CD4-positive, CD25-positive, alpha-beta regulatory T cell (primary cell): Measurements from ENCODE around the gene RNF13. TPM values are rescaled to one million over a fixed set of nuclear protein-coding genes. Genes with fewer than 3 reads are reported as not detected.
"Not testable (repeated sequence)": the region's sequence is repeated elsewhere in the genome, so short reads cannot be mapped to it uniquely, and the experiment has no call there.

Experiments used
- ATAC-seq, 2 donors: fragments of 150-1000 bp; cut with Tn5 transposase; one replicate each; pipeline ENCODE4 v1.10.0; 2021; ENCODE audit warnings: low read depth in 2 of 2, moderate number of reproducible peaks in 2 of 2, moderate library complexity in 1 of 2
- DNase-seq, 3 donors: peaks; one replicate each; pipeline versions ENCODE4 v3.0.0 to v3.0.0-alpha.2; 2012 to 2022; ENCODE audit warnings: mixed read lengths in 1 of 3
- H3K27ac ChIP-seq: one replicate; pipeline ENCODE4 v1.7.0; 2013; ENCODE audit warnings: mild to moderate bottlenecking, low read length; ENCODE audit not compliant: insufficient read depth, poor library complexity, severe bottlenecking
- H3K27me3 ChIP-seq: one replicate; pipeline ENCODE4 v1.7.0; 2013; ENCODE audit warnings: low read length; ENCODE audit not compliant: control insufficient read depth, insufficient read depth
- H3K36me3 ChIP-seq: one replicate; pipeline ENCODE4 v1.7.0; 2013; ENCODE audit warnings: mild to moderate bottlenecking, low read length, moderate library complexity; ENCODE audit not compliant: control insufficient read depth, insufficient read depth
- H3K4me1 ChIP-seq: 2 replicates; pipeline ENCODE4 v1.7.0; 2013; ENCODE audit warnings: mild to moderate bottlenecking, low read length; ENCODE audit not compliant: insufficient read depth, control insufficient read depth, poor library complexity, severe bottlenecking
- H3K4me3 ChIP-seq: one replicate; pipeline ENCODE4 v1.7.0; 2013; ENCODE audit warnings: low read depth, mild to moderate bottlenecking, low read length, moderate library complexity
- H3K9me3 ChIP-seq, 2 experiments: 1 replicate in 1 of 2; 2 replicates in 1 of 2; pipeline ENCODE4 v1.7.0; 2013; ENCODE audit warnings: low read length in 2 of 2, mild to moderate bottlenecking in 1 of 2, moderate library complexity in 1 of 2; ENCODE audit not compliant: control insufficient read depth in 2 of 2
- H3K27ac Mint-ChIP-seq, 3 donors: one replicate each; pipeline ENCODE4 v1.8.0; 2020 to 2022; ENCODE audit warnings: mild to moderate bottlenecking in 3 of 3, mixed read lengths in 3 of 3, moderate library complexity in 2 of 3
- H3K27me3 Mint-ChIP-seq: one replicate; pipeline ENCODE4 v1.8.0; 2022; ENCODE audit warnings: mild to moderate bottlenecking, mixed read lengths
- H3K36me3 Mint-ChIP-seq: one replicate; pipeline ENCODE4 v1.8.0; 2020; ENCODE audit warnings: mixed read lengths
- H3K4me1 Mint-ChIP-seq, 4 donors: one replicate each; pipeline ENCODE4 v1.8.0; 2020 to 2022; ENCODE audit warnings: mixed read lengths in 4 of 4, mild to moderate bottlenecking in 1 of 4
- H3K4me3 Mint-ChIP-seq, 4 donors: one replicate each; pipeline ENCODE4 v1.8.0; 2020 to 2022; ENCODE audit warnings: mild to moderate bottlenecking in 4 of 4, mixed read lengths in 4 of 4, moderate library complexity in 3 of 4
- H3K9me3 Mint-ChIP-seq, 7 donors: one replicate each; pipeline ENCODE4 v1.8.0; 2020 to 2022; ENCODE audit warnings: mixed read lengths in 7 of 7, mild to moderate bottlenecking in 3 of 7, moderate library complexity in 2 of 7
- polyA plus RNA-seq, 4 donors: library from polyadenylated mRNA; unstranded; fragments of 300-500 nt; fragmentation: Illumina TruSeq; gene quantifications; one replicate each; pipeline ENCODE4 v1.2.3, GENCODE V29; 2021
- total RNA-seq: library from RNA; stranded (reverse); gene quantifications from one replicate; pipeline ENCODE4 v1.2.3, GENCODE V29; 2022

The RNF13 gene
- total and polyA plus RNA-seq, 5 donors from 2014 or later, result 44.0 to 156 (median 136) TPM

DNA sequence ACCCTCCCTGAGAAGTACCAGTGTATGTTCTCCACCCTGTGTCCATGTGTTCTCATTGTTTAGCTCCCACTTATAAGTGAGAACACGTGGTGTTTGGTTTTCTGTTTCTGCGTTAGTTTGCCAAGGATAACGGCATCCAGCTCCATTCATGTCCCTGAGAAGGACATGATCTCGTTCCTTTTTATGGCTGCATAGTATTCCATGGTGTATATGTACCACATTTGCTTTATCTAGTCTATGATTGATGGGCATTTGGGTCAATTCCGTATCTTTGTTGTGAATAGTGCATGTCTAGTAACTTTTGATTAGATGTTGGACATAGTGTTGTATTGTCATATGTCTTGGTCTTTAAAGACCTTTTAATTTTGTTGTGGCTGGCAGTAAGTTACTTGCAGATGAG, 70.8 kb downstream of the RNF13 start:
- H3K36me3 ChIP-seq, H3K4me3 ChIP-seq, H3K9me3 ChIP-seq, ATAC-seq, H3K4me1 ChIP-seq, H3K27me3 ChIP-seq, H3K27me3 Mint-ChIP-seq, H3K27ac ChIP-seq, H3K27ac Mint-ChIP-seq, DNase-seq, H3K4me3 Mint-ChIP-seq, H3K9me3 Mint-ChIP-seq: not testable (repeated sequence)
- peaks cover 16 to 31% (median 20%) of the 10 kb centered on the region in 4 donors for H3K4me1 Mint-ChIP-seq
- H3K36me3 Mint-ChIP-seq, result peaks cover 34% of the 10 kb centered on the region

DNA sequence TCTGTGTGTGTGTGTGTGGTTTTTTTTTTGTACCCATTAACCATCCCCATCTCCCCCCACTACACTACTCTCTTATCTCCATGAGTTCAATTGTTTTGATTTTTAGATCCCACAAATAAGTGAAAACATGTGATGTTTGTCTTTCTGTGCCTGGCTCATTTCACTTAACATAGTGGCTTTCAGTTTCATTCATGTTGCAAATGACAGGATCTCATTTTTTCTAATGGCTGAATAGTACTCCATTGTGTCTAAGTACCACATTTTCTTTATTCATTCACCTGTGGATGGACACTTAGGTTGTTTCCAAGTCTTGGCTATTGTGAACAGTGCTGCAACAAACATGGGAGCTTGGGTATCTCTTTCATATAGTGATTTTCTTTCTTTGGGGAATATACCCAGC, 71.8 kb downstream of the RNF13 start:
- not testable (repeated sequence) for H3K36me3 ChIP-seq, DNase-seq, H3K27me3 Mint-ChIP-seq, H3K27me3 ChIP-seq, H3K9me3 Mint-ChIP-seq, H3K4me3 ChIP-seq, H3K4me3 Mint-ChIP-seq, H3K9me3 ChIP-seq, ATAC-seq, H3K27ac ChIP-seq, H3K4me1 ChIP-seq
- Mint-ChIP-seq H3K36me3 (peaks cover 34% of the 10 kb centered on the region), H3K4me1 (peaks cover 15 to 29% (median 20%) of the 10 kb centered on the region in 4 donors), H3K27ac (peak overlapping the region in 1 of 3 donors; percentile 15)

DNA sequence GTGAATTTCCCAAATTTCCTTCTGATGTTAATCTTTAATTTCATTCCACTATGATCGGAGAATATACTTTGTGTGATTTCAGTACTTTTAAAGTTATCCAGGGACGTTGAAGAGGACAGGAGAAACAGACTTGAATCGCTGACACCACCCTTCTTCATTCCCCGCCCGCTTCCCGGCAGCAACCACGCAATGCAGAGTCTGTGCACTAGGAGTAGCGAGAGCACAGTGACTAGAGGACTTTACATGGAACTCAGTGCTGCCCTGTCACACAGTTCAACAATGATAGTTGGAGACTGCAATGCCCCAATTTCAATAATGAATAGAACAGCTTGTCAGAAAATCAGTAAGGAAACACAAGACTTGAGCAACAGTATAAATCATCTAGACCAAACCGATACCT, 73.9 kb downstream of the RNF13 start:
- Histone ChIP-seq H3K9me3 (no peaks in the 10 kb centered on the region), H3K27me3 (no peaks in the 10 kb centered on the region), H3K27ac (no peak overlapping the region), H3K36me3 (peaks cover 4% of the 10 kb centered on the region), H3K4me1 (peaks cover 3% of the 10 kb centered on the region), H3K4me3 (no peak overlapping the region)
- Mint-ChIP-seq H3K27me3 (no peaks in the 10 kb centered on the region), H3K4me3 (no peak overlapping the region), H3K27ac (peak overlapping the region in 1 of 3 donors; percentile 4), H3K9me3 (peaks cover 0 to 6% (median 0%) of the 10 kb centered on the region in 7 donors), H3K36me3 (peaks cover 45% of the 10 kb centered on the region), H3K4me1 (peaks cover 27 to 38% (median 31%) of the 10 kb centered on the region in 4 donors)
- DNase-seq (no peak), ATAC-seq (no peak)

DNA sequence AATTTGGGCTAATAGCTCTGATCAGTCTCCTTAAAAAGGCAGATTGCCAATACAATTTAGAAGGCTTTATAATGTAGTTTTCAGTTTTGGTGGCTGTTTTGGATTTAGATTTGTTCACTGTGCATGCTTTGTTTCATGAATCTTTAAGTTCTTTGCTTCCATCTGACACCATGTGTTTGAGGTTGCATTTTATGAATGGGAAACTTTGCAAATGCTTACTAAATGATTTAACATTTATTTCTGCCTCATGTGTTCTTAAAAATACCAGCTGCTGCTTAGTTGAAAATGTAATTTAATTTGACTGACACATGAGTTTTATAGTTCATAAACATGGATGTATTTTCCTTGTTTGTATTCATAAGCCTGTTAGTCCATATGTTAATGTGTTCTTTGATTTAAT, 78.6 kb downstream of the RNF13 start:
- no peak overlapping the region for H3K4me3 ChIP-seq
- no peak overlapping the region for H3K27ac ChIP-seq
- H3K4me1 ChIP-seq, result peaks cover 3% of the 10 kb centered on the region
- ATAC-seq, result no peak
- H3K36me3 ChIP-seq, result peaks cover 17% of the 10 kb centered on the region
- Mint-ChIP-seq H3K4me1 (peaks cover 14 to 28% (median 16%) of the 10 kb centered on the region in 4 donors), H3K27ac (no peak overlapping the region), H3K36me3 (peaks cover 25% of the 10 kb centered on the region), H3K4me3 (no peak overlapping the region), H3K27me3 (no peaks in the 10 kb centered on the region), H3K9me3 (no peaks in the 10 kb centered on the region)
- no peak for DNase-seq
- no peaks in the 10 kb centered on the region for H3K27me3 ChIP-seq
- no peaks in the 10 kb centered on the region for H3K9me3 ChIP-seq

DNA sequence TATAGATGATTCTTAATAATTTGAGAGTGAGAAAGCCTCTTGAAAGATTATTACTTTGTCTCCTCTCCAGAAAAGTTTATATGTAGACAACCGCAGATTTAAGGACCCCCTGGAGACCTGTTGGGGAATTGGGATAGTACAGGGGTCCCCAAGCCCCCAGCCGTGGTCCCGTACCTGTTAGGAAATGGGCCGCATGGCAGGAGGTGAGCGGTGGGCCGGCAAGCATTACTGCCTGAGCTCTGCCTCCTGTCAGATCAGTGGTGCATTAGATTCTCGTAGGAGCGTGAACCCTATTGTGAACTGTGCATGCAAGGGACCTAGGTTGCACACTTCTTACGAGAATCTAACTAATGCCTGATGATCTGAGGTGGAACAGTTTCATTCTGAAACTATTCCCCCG, 79.4 kb downstream of the RNF13 start:
- Mint-ChIP-seq H3K4me1 (peaks cover 13 to 27% (median 15%) of the 10 kb centered on the region in 4 donors), H3K27me3 (no peaks in the 10 kb centered on the region), H3K27ac (no peak overlapping the region), H3K9me3 (no peaks in the 10 kb centered on the region), H3K36me3 (peaks cover 21% of the 10 kb centered on the region), H3K4me3 (no peak overlapping the region)
- peaks cover 3% of the 10 kb centered on the region for H3K4me1 ChIP-seq
- H3K27ac ChIP-seq, result no peak overlapping the region
- ATAC-seq (no peak), DNase-seq (no peak)
- no peak overlapping the region for H3K4me3 ChIP-seq
- H3K9me3 ChIP-seq, result no peaks in the 10 kb centered on the region
- H3K36me3 ChIP-seq, result peaks cover 14% of the 10 kb centered on the region
- no peaks in the 10 kb centered on the region for H3K27me3 ChIP-seq

DNA sequence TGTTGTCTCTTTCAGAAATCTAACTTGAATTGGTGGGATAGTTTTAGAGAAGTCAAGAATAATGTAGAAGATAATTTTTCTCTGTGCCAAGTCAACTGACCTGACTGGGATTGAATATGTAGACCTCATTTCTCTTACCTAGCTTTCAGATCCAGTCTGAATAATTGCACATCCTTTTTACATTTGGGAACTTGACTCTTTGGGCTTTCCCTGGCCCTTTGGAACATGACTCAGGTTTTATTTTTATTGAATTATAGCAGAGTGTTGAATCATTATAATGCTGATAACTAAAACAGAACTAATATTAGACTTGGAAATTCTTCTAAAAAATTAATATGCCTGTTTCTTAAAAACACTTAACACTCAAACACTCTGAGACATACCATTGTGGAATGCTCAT, 81.2 kb downstream of the RNF13 start:
- H3K27ac ChIP-seq, result no peak overlapping the region
- H3K4me1 ChIP-seq, result peaks cover 3% of the 10 kb centered on the region
- H3K4me3 ChIP-seq, result no peak overlapping the region
- H3K27me3 Mint-ChIP-seq, result no peaks in the 10 kb centered on the region
- peaks cover 13 to 27% (median 23%) of the 10 kb centered on the region in 4 donors for H3K4me1 Mint-ChIP-seq
- H3K27me3 ChIP-seq, result no peaks in the 10 kb centered on the region
- peaks cover 25% of the 10 kb centered on the region for H3K36me3 Mint-ChIP-seq
- ATAC-seq, result no peak
- no peak for DNase-seq
- no peak overlapping the region for H3K27ac Mint-ChIP-seq
- no peaks in the 10 kb centered on the region for H3K9me3 Mint-ChIP-seq
- H3K4me3 Mint-ChIP-seq, result no peak overlapping the region
- peaks cover 13% of the 10 kb centered on the region for H3K36me3 ChIP-seq
- H3K9me3 ChIP-seq, result no peaks in the 10 kb centered on the region

DNA sequence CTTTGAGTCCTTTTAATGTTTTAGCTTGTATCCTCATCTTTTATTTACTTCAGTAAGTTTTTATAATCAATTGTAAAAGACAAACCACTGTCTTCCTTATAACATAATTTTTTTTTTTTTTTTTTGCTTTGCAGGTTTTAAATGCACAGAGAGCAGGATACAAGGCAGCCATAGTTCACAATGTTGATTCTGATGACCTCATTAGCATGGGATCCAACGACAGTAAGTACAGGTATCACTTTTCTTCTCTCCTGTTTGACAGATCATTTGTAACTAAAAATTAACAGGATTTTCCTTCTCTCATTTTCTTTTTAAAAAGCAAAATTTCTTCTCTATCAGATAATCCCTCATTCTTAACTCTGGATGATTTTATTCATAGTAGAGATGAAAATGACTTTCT, 82.3 kb downstream of the RNF13 start:
- Histone ChIP-seq H3K27me3 (no peaks in the 10 kb centered on the region), H3K9me3 (no peaks in the 10 kb centered on the region), H3K27ac (no peak overlapping the region), H3K36me3 (peaks cover 13% of the 10 kb centered on the region), H3K4me3 (no peak overlapping the region), H3K4me1 (no peaks in the 10 kb centered on the region)
- Mint-ChIP-seq H3K36me3 (peaks cover 26% of the 10 kb centered on the region), H3K4me1 (peaks cover 13 to 27% (median 17%) of the 10 kb centered on the region in 4 donors), H3K27me3 (no peaks in the 10 kb centered on the region), H3K9me3 (no peaks in the 10 kb centered on the region), H3K27ac (no peak overlapping the region), H3K4me3 (no peak overlapping the region)
- ATAC-seq (no peak), DNase-seq (no peak)

DNA sequence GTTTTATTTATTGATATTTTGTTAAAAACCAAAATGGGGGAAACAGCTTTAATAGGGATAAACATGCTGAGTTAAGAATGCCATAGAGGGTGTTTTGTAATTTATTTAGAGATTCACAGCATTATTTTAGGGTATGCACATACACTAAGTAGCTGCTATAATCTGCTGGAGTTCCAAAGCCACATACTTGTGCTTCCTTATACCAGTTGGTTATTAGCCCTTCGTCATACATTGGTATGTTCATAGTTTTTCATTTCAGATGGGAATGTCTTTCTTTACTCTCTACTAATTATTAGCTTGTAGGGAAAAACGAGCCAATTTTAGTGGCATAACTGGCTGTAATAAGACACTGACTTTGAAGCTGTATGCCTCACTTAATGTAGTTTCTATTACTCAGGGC, 82.8 kb downstream of the RNF13 start:
- Histone ChIP-seq H3K27ac (no peak overlapping the region), H3K4me3 (no peak overlapping the region), H3K27me3 (no peaks in the 10 kb centered on the region), H3K4me1 (no peaks in the 10 kb centered on the region), H3K36me3 (peaks cover 13% of the 10 kb centered on the region), H3K9me3 (no peaks in the 10 kb centered on the region)
- H3K4me3 Mint-ChIP-seq, result no peak overlapping the region
- peaks cover 11 to 23% (median 13%) of the 10 kb centered on the region in 4 donors for H3K4me1 Mint-ChIP-seq
- H3K36me3 Mint-ChIP-seq, result peaks cover 22% of the 10 kb centered on the region
- DNase-seq (no peak), ATAC-seq (no peak)
- H3K9me3 Mint-ChIP-seq, result no peaks in the 10 kb centered on the region
- H3K27ac Mint-ChIP-seq, result no peak overlapping the region
- no peaks in the 10 kb centered on the region for H3K27me3 Mint-ChIP-seq
